Fibroblast of peridontal ligament (primary cell): ENCODE results near the gene HOMER3.
"Not testable (repeated sequence)": the region's sequence is repeated elsewhere in the genome, so short reads cannot be mapped to it uniquely, and the experiment has no call there.

ENCODE experiments used
- DNase-seq: peaks from one replicate; pipeline ENCODE4 v3.0.0-alpha.2; 2010; ENCODE audit errors: extremely low read depth

Gene HOMER3

GRCh38 chr19:18902519-18902918 is 38.5 kb downstream of the HOMER3 start:
- not testable (repeated sequence) for DNase-seq

- DNase-seq: no peak
Measured at GRCh38 chr19:18901491-18901890, 39.5 kb downstream of the HOMER3 start.

DNA sequence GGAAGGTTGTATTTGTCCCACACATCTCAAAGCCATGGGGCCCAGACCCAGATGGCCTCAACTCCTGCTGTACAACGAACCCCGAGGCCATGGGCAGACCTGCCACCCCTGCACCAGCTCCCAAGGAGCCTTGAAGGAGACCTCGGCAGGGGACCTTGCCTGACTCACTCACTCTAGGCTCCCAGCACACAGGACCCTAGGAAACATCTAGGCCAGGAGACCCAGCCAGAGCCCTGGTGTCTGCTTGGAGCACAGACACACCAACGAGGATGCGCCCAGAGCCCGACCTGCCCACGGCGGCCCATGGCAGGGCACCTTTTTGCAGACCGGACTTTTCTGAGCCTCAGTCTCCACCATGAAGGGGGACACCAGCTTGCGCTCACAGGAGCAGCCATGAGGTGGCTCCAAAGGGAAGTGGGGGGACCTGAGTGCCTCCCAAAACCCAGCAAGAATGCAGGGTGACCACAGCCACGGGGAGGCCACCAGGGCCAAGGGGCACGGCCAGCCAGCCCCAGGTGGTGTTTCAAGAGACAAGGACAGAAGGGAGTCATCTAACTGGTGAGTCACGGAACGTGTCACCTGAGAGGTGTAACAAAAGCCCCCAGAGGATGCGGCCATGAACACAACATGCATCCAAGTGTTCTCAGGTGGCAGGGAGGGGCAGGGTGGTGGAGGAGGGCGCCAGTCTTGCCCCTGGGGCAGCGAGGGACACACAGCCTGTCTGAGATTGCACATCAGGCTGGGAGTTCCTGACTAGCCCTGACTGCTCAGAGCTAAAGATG is 40.1 kb downstream of the HOMER3 start:
- no peak for DNase-seq

GRCh38 chr19:18899624-18900560 is 41.1 kb downstream of the HOMER3 start:
- no peak for DNase-seq

- no peak for DNase-seq
Measured at GRCh38 chr19:18898607-18899408, 42.2 kb downstream of the HOMER3 start.

- no peak for DNase-seq
Measured at GRCh38 chr19:18898081-18898606, 42.9 kb downstream of the HOMER3 start.

DNA sequence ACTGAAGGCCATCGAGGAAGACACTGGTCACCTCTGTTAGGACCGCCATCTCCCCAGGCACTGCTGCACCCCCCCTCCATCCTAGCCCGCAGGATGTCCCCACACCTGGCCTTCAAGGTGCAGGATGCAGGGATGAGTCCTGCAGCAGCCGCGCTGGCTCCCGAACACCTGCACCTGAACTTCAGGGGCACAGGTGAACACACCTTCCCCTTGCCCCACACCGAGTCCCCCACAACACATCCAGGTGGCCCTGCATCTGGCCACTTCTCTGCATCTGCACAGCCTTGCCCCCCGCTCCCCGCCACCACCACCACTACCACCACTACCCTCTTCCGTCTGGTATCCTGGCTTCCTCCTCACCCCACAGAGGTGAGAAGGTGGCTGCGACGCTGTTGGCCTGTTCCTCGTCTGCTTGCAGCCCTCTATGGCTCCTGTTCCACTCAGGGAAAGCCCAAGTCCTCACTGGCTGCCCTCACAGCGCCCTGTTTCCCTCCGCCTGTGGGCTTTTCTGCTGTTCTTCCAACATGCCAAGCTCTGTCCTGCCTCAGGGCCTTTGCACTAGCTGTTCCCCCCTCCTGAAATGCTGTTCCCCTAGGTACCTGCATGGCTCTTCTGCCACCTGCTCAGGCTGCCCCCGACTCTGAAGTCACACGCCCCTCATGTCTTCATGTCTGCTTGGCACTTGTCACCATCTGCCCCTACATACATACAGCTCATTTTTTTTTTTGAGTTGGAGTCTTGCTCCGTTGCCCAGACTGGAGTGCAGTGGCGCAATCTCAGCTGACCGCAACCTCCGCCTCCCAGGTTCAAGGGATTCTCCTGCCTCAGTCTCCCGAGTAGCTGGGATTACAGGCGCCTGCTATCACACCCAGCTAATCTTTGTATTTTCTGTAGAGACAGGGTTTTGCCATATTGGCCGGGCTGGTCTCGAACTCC is 43.7 kb downstream of the HOMER3 start:
- DNase-seq: no peak

DNA sequence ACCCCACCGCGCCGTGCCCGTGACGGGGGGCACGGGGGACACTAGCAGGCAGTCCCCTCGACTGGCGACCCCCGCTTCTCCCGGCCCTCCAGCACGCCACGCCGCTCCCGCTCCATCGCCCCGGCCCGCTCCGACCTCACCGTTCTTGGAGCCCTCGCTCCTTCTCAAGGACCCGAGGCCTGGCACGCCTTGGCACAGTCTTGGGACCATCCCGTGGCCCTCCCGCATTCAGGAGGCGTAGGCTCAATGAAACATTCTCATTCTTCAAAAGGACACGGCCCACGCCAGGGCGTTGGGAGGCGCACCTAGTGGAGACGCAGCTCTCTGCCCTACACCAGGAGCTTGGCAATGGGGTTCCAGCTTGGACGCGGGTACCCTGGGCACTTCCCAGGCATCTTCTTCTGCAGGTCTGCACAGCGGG is 44.6 kb downstream of the HOMER3 start:
- no peak for DNase-seq

- no peak for DNase-seq
Measured at GRCh38 chr19:18895824-18896341, 45.1 kb downstream of the HOMER3 start, which contains the start of gene CERS1. TSS of gene CERS1 (minus strand) at chr19:18896158. CDS start at chr19:18896072, 86 bp downstream.

DNA sequence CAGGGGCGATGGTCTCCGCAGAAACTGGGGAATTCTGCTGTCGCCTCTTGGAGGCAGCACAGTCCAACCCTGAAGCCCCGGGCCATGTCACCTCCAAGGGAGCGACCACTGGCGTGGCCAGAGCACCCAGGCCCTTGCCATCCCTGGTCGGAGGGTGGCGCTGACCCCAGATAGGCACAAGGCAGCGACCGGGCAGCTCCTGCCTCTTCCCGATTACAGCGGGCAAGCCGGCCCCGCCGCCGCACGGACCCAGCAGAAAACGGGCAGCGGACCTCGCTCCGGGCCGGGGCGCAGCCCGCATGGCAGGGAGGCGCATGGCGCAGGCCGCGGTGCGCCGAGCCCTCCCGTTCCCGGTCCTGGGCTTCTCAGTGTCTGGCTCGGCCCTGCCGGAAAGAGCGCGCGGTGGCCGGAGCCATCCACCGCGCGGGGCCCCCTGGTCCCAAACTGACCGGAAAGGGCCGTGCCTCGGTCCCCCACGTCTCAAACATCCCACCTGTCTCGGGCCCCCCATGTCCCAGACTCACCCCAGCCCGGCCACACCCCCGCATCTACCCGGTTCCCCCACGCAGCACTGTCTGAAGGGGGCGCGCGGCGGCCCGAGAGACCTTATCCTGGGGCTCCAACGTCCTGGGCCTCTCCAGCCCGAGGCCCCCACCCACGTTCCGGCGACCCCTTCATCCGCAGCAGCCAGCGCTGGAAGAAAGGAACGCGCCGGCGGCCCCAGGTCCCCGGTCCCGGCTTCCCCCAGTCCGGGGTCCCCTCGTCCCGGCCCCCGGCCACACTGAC is 45.8 kb downstream of the HOMER3 start:
- DNase-seq: peak; percentile 12

GRCh38 chr19:18894254-18895037 is 46.6 kb downstream of the HOMER3 start:
- peak; percentile 27 for DNase-seq

GRCh38 chr19:18893587-18894253 is 47.3 kb downstream of the HOMER3 start:
- no peak for DNase-seq

- no peak for DNase-seq
Measured at GRCh38 chr19:18889949-18890745, 50.9 kb downstream of the HOMER3 start.

- DNase-seq: no peak
Measured at GRCh38 chr19:18886972-18887371, 54.0 kb downstream of the HOMER3 start.

- no peak for DNase-seq
Measured at GRCh38 chr19:18883526-18884304, 57.3 kb downstream of the HOMER3 start.

DNA sequence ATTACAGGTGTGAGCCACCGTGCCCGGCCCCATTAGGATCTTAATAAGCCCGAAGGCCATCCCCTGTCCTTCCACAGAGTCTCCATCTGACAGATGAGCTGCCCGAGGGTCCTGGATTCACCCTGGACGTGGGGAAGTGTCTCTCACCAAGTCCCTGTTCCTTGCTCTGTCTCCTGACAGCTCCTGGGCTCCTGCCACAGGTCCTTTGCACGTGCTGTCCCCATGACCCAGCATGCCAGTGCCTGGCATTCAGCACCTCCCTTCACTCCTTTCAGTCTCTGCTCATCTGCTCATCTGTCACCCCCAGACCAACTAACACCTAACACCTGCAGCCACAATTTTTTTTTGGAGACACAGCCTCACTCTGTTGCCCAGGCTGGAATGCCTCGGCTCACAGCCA is 59.5 kb downstream of the HOMER3 start:
- DNase-seq: no peak
